Uterus (tissue), 4 donors: ENCODE measurements around the gene RGS6. TPM values are rescaled to one million over a fixed set of nuclear protein-coding genes. Genes with fewer than 3 reads are reported as not detected.
"Not testable (repeated sequence)": the region's sequence is repeated elsewhere in the genome, so short reads cannot be mapped to it uniquely, and the experiment has no call there.

Source experiments
- DNase-seq, 2 donors: peaks; one replicate each; pipeline ENCODE4 v3.0.0-alpha.2; 2019 to 2020
- H3K27ac ChIP-seq, 2 donors: fragments of 200-600 bp; sonication (generic); 1 replicate in 1 of 2; 2 replicates in 1 of 2; pipeline ENCODE4 v1.5.1; 2016 to 2018
- H3K27me3 ChIP-seq, 2 donors: fragments of 200-600 bp; sonication (generic); one replicate each; pipeline ENCODE4 v1.5.1; 2018 to 2019; ENCODE audit warnings: control low read depth in 1 of 2
- H3K36me3 ChIP-seq, 2 donors: fragments of 200-600 bp; sonication (generic); one replicate each; pipeline ENCODE4 v1.5.1; 2019; ENCODE audit warnings: control low read depth in 1 of 2
- H3K4me1 ChIP-seq, 2 donors: fragments of 200-600 bp; sonication (generic); one replicate each; pipeline ENCODE4 v1.5.1; 2018 to 2019; ENCODE audit warnings: control low read depth in 1 of 2
- H3K4me3 ChIP-seq, 2 donors: fragments of 200-600 bp; sonication (generic); 1 replicate in 1 of 2; 2 replicates in 1 of 2; pipeline ENCODE4 v1.5.1; 2018 to 2019; ENCODE audit warnings: mild to moderate bottlenecking in 1 of 2
- H3K9me3 ChIP-seq, 2 donors: fragments of 200-600 bp; sonication (generic); one replicate each; pipeline ENCODE4 v1.5.1; 2019; ENCODE audit warnings: control low read depth in 1 of 2
- POLR2A ChIP-seq, 2 donors: fragments of 450-650 bp; IDR thresholded peaks; one replicate each; pipeline ENCODE4 v1.6.1; 2016; ENCODE audit warnings: antibody characterized with exemption in 2 of 2, mild to moderate bottlenecking in 1 of 2, moderate library complexity in 1 of 2
- intact Hi-C: fragments of 100-400 bp; cut with DNase I; formaldehyde crosslinking; loops from one replicate; pipeline ENCODE4 v1.15.1; 2023; ENCODE audit warnings: low total_unique reads
- total RNA-seq, 4 donors: library from RNA; depleted of rRNA in 3 of 4; stranded (reverse); fragments of >200 nt in 3 of 4; gene quantifications; one replicate each; pipeline versions ENCODE4 v1.1.0 to v1.2.4, GENCODE V29; 2014 to 2023
- TF ChIP-seq, protein P1 (sequence below), 4 experiments: fragments of 200-600 bp in 2 of 4; fragments of 450-650 bp in 2 of 4; sonication (generic) in 2 of 4; IDR thresholded peaks; one replicate each; pipeline ENCODE4 v1.5.1; 2016 to 2019; ENCODE audit warnings: antibody characterized with exemption in 4 of 4, mild to moderate bottlenecking in 2 of 4, moderate library complexity in 1 of 4
- donor health status: DM: yes; HTN: yes; CAD: no.

The RGS6 gene
- total RNA-seq, 4 donors from 2014 or later, result 1.0 to 7.4 (median 6.2) TPM; not detected in 1

DNA sequence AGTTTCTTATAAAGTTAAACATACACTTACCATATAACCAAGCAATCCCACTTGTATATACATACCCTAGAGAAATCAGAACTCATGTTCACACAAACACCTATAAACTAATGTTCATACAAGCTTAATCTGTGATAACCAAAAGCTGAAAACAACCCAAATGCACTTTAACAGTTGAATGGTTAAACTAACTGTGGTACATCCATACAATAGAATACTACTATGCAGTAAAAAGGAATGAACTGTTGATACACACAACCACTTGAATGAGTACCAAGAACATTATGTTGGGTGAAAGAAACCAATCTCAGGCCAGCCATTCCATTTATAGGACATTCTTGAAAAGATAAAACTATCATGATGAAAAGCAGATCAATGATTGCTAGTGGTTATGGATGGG, 534.1 kb downstream of the RGS6 start:
- no peaks in the 10 kb centered on the region for H3K27me3 ChIP-seq
- H3K4me1 ChIP-seq, result no peaks in the 10 kb centered on the region
- no peak overlapping the region for H3K4me3 ChIP-seq
- no peak overlapping the region for H3K27ac ChIP-seq
- TF ChIP-seq, protein P1, sequence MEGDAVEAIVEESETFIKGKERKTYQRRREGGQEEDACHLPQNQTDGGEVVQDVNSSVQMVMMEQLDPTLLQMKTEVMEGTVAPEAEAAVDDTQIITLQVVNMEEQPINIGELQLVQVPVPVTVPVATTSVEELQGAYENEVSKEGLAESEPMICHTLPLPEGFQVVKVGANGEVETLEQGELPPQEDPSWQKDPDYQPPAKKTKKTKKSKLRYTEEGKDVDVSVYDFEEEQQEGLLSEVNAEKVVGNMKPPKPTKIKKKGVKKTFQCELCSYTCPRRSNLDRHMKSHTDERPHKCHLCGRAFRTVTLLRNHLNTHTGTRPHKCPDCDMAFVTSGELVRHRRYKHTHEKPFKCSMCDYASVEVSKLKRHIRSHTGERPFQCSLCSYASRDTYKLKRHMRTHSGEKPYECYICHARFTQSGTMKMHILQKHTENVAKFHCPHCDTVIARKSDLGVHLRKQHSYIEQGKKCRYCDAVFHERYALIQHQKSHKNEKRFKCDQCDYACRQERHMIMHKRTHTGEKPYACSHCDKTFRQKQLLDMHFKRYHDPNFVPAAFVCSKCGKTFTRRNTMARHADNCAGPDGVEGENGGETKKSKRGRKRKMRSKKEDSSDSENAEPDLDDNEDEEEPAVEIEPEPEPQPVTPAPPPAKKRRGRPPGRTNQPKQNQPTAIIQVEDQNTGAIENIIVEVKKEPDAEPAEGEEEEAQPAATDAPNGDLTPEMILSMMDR (IDR thresholded peaks at IDR 0.05), result no peak
- TF ChIP-seq POLR2A (IDR thresholded peaks at IDR 0.05), result no peak
- no peak for DNase-seq
- H3K36me3 ChIP-seq, result no peaks in the 10 kb centered on the region
- intact Hi-C loops, result no loop called here
- no peaks in the 10 kb centered on the region for H3K9me3 ChIP-seq

DNA sequence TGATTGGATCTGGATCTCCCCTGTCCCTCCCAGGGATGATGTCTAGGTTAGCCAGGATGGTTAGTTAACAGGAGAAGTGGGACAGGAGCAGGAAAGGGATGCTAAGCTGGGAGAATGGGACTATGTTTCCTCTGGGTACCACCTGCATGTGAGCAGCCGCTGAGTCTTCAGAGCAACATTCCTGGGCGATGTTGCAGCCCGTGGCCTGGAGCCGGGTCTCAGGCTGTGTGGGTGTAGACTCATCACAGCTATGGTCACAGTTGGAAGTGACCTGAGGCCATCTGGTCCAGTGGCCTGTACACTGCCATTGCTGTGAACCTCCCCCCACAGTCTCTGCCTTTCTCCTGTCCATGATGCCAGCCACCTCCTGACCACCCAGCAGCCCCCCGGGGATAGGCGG, 539.1 kb downstream of the RGS6 start:
- intact Hi-C loops, result no loop called here
- H3K9me3 ChIP-seq, result no peaks in the 10 kb centered on the region
- no peak for DNase-seq
- TF ChIP-seq, protein P1 (IDR thresholded peaks at IDR 0.05), result no peak
- TF ChIP-seq POLR2A (IDR thresholded peaks at IDR 0.05), result no peak
- no peaks in the 10 kb centered on the region for H3K27me3 ChIP-seq
- H3K36me3 ChIP-seq, result no peaks in the 10 kb centered on the region
- no peak overlapping the region for H3K27ac ChIP-seq
- no peak overlapping the region for H3K4me3 ChIP-seq
- no peaks in the 10 kb centered on the region for H3K4me1 ChIP-seq

DNA sequence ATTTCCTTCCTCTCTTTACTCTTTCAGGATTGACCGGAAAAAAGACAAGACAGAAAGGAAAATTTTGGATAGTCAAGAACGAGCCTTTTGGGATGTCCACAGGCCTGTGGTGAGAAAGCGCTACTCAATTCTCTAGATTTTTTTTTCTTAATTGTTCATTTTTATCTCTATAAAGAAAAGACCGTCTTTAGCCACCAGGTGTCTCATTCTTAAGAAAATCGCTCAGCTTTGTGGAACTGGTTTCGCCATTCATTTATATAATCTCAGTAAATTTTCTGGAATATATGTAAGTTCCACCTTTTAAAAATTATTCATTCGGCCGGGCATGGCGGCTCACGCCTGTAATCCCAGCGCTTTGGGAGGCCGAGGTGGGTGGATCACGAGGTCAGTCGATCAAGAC, 540.6 kb downstream of the RGS6 start:
- no peaks in the 10 kb centered on the region for H3K27me3 ChIP-seq
- H3K4me1 ChIP-seq, result no peaks in the 10 kb centered on the region
- no peaks in the 10 kb centered on the region for H3K9me3 ChIP-seq
- no peaks in the 10 kb centered on the region for H3K36me3 ChIP-seq
- no peak overlapping the region for H3K27ac ChIP-seq
- TF ChIP-seq, protein P1 (IDR thresholded peaks at IDR 0.05), result no peak
- no peak for TF ChIP-seq POLR2A (IDR thresholded peaks at IDR 0.05)
- no peak for DNase-seq
- no peak overlapping the region for H3K4me3 ChIP-seq
- intact Hi-C loops, result no loop called here

DNA sequence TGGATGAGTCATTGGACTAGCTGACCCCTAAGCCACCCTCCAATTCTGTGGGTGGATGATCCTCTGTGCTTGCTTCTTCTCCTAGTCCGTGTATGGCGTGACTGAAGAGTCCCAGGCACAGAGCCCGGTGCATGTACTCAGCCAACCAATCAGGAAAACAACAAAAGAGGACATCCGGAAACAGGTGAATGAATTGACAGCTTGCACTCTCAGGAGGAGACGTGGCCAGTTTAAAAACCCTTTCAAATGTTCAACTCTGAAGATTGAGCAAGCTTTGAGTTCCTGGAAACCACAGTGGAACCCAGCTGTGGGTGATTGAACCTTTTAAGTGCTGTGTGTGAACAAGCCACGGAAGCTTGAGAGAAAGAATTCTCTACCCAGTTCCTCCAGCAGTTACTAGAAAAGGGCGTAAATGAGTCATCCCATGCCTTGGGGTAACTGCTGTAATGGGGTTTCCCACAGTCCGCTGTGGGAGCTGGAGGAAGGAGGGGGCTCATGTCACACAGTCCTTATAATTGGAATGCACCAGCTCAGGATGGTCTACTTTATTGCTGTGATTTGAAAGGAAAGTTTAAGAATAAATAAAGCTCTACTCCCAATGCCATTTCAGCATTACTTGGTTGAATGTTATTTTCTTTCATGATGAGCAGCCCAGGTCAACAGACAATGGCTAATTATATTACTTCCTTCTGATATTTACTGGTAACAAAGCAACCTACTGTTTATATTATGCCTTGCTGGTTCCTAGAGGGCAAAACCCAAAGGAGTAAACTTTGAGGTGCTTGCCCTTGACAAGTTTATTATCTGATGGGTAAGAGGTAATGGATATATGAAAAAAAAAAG, 544.6 kb downstream of the RGS6 start:
- no peak overlapping the region for H3K27ac ChIP-seq
- H3K9me3 ChIP-seq, result no peaks in the 10 kb centered on the region
- intact Hi-C loops, result no loop called here
- H3K4me3 ChIP-seq, result no peak overlapping the region
- no peaks in the 10 kb centered on the region for H3K36me3 ChIP-seq
- no peaks in the 10 kb centered on the region for H3K4me1 ChIP-seq
- TF ChIP-seq, protein P1 (IDR thresholded peaks at IDR 0.05), result no peak
- TF ChIP-seq POLR2A (IDR thresholded peaks at IDR 0.05), result no peak
- no peaks in the 10 kb centered on the region for H3K27me3 ChIP-seq
- no peak for DNase-seq

DNA sequence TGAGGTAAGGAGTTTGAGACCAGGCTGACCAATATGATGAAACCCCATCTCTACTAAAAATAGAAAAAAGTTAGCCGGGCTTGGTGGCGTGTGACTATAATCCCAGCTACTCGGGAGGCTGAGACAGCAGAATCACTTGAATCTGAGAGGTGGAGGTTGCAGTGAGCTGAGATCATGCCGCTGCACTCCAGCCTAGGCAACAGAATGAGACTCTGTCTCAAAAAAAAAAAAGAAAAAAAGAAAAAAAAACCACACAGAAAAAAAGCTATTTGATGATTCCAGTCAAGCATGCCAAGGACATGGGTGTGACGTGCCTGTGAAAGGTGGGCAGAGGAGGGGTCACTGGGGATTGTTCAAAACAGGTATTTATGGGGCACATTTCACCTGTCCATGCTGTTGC, 545.3 kb downstream of the RGS6 start:
- H3K27me3 ChIP-seq, H3K27ac ChIP-seq, intact Hi-C loops, H3K9me3 ChIP-seq, H3K36me3 ChIP-seq, H3K4me3 ChIP-seq, H3K4me1 ChIP-seq, DNase-seq: not testable (repeated sequence)
